ENCODE results near the gene UMAD1. TPM values are rescaled to one million over a fixed set of nuclear protein-coding genes. Genes with fewer than 3 reads are reported as not detected.
A peak's percentile ranks its signal among the peaks of the same experiment; 100 is the strongest.

Gene UMAD1
- total and polyA plus RNA-seq, 2 experiments from 2014 or later, result 8.4 to 12.4 TPM

GRCh38 chr7:7703427-7703826 lies 62.9 kb downstream of the UMAD1 start:
- DNase-seq (ENCODE audit: low spot score) (no peak), ATAC-seq (no peak)
- Mint-ChIP-seq H3K27me3 (ENCODE audit: insufficient read depth, low read depth, poor library complexity) (peaks cover 2% of the 10 kb centered on the region), H3K4me3 (no peak overlapping the region), H3K9me3 (no peaks in the 10 kb centered on the region), H3K36me3 (ENCODE audit: low read depth) (no peaks in the 10 kb centered on the region), H3K27ac (peak overlapping the region; percentile 42; the same call in 1 of the 2 replicates), H3K4me1 (peaks cover 39% of the 10 kb centered on the region)
- H3F3A ChIP-seq (replicated peaks; ENCODE audit: low read depth), result no peaks in the 10 kb centered on the region
- H3K4me3 ChIP-seq, result no peak overlapping the region
- H3K27me3 ChIP-seq (ENCODE audit: insufficient read depth), result no peaks in the 10 kb centered on the region
- H4K20me1 ChIP-seq (replicated peaks; ENCODE audit: insufficient read depth), result no peaks in the 10 kb centered on the region
- H3K4me2 ChIP-seq, result no peak overlapping the region
- H3K36me3 ChIP-seq (ENCODE audit: insufficient read depth), result no peaks in the 10 kb centered on the region
- H3K79me2 ChIP-seq (replicated peaks; ENCODE audit: insufficient read depth), result no peaks in the 10 kb centered on the region
- H3K4me1 ChIP-seq (ENCODE audit: insufficient read depth), result peaks cover 30% of the 10 kb centered on the region
- H3K27ac ChIP-seq (ENCODE audit: low read depth), result no peak overlapping the region
- no peak overlapping the region for H2AFZ ChIP-seq
- no peak for TF ChIP-seq EZH2phosphoT487 (IDR thresholded peaks at IDR 0.05; ENCODE audit: unreplicated experiment)
- TF ChIP-seq STAT1 (IDR thresholded peaks at IDR 0.05; ENCODE audit: unreplicated experiment), result no peak
- no peak for TF ChIP-seq JUNB (IDR thresholded peaks at IDR 0.05; ENCODE audit: unreplicated experiment)
- TF ChIP-seq REST (IDR thresholded peaks at IDR 0.05; ENCODE audit: unreplicated experiment), result no peak
- TF ChIP-seq POLR2AphosphoS5 (IDR thresholded peaks at IDR 0.05; ENCODE audit: low read depth), result no peak
- TF ChIP-seq ETS1 (IDR thresholded peaks at IDR 0.05), result no peak
- no peak for TF ChIP-seq ZNF114 (CRISPR knock-in tag; IDR thresholded peaks at IDR 0.05)
- TF ChIP-seq CREB1 (CRISPR knock-in tag; IDR thresholded peaks at IDR 0.05; ENCODE audit: low read depth), result no peak
- no peak for TF ChIP-seq ZNF462 (CRISPR knock-in tag; IDR thresholded peaks at IDR 0.05)
- TF ChIP-seq NANOG (IDR thresholded peaks at IDR 0.05; ENCODE audit: borderline replicate concordance), result no peak
- TF ChIP-seq EZH2 (IDR thresholded peaks at IDR 0.05; ENCODE audit: low read depth, unreplicated experiment), result no peak
- no peak for TF ChIP-seq CTCF (conservative IDR thresholded peaks at IDR 0.05; ENCODE audit: low read depth in 2 of 2)
- TF ChIP-seq ZNF331 (CRISPR knock-in tag; IDR thresholded peaks at IDR 0.05; ENCODE audit: low read depth), result no peak
- H3K9me2 ChIP-seq (ENCODE audit: insufficient read depth), result no peaks in the 10 kb centered on the region
